GM18868 (cell line): ENCODE measurements around the gene SLC22A16.

Source experiments
- ATAC-seq: cut with Tn5 transposase; IDR thresholded peaks from one replicate; pipeline ENCODE4 v1.9.1; 2021; ENCODE audit warnings: mild to moderate bottlenecking, moderate library complexity; ENCODE audit not compliant: unreplicated experiment

Gene SLC22A16

DNA sequence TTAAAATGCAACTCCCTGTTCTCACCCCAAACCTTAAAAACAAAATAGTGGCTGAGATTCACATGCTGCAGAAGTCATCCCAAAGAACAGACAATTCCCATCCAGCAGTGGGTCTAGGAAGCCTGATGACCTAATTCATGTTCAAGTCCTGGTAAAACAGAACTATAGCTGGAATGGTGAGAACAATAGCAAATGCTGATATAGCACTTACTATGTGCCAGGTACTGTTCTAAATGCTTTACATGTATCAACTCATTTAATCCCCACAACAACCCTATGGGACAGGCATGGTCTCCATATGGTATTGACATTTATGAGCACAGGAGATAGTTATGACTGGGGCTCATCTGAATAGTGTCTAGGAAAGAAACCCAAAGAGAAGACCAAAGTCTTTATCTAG, 66.6 kb downstream of the SLC22A16 start:
- ATAC-seq = no peak

DNA sequence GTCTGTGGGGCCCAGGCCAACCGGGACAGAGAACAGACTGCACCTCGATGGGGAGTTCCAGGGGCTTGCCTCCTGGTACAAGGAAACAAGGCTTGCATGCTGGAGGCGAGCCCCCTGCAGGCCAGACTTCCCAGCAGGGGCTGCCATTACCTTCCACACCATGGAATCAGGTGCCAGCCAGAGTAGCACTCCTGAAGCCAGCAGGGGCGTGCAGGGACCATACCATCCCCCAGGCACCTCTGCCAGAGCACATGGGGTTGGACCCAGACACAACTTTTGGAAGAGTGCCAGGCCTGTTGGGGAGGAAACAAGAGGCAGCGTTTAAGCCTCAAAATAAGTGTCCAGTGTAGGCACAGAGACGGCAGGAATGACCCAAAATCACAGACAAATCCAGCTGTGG, 67.5 kb downstream of the SLC22A16 start:
- ATAC-seq = no peak

DNA sequence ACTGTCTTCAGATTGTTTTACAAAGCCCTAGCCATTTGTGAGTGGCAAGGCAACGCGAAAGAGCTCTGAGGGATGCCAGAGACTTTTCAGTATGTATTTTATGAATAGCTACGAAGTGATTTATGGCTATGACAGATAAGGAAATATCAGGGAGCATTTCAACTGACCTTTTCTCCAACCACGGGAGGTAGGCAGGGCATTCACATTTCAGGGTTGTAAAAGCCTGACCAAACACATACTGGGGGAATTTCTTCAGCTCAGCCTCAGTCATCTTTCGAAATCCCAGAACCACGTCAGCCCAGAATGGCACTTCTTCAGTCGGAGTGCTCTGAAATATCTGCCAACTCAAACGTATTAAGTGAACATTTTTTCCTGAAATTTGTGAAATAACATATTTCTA, 71.8 kb downstream of the SLC22A16 start:
- ATAC-seq = no peak

DNA sequence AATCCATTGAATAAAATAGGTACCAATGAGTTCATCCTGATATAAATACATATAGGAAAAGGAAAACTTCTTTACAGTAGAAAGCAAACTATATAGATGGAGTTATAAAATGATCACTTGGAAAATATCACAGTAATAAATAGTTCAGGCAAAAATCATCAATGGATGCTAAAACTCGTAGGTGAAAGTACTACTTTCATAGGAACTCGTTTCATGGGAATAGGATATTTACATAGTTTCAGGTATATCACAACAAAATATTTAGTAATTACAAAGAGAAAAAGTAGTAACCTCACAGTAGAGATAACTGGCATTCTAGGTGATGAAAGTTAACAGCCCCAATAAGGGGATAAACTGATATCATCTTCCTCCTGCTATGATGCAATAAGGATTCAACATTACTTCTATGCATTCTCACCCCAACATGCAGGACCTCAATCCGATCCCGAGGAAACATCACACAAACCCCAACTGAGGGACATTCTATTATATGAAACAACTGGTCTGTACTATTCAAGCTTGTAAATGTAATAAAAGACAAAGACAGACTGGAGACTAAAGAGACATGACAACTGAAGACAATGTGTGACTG, 74.7 kb downstream of the SLC22A16 start:
- no peak for ATAC-seq

DNA sequence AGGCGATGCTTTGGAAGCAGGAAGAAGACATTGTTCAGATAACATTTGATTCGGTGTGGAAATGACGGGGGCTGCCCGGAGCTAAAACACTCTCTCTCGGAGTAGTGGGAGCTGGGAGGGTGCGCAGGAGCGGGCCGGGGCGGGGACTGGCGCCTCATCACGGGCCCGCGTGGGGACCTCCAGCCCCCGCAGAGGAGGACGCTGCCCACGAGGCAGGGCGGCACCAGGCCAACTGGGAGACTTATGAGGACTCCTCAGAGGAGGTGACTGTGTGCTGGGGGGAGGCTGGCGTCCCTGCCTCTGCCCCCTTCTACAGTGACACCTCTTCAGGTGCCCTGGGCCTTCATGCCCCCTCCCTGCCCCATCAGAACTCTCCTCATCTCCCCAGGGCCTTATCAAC, 76.2 kb downstream of the SLC22A16 start:
- ATAC-seq = no peak

DNA sequence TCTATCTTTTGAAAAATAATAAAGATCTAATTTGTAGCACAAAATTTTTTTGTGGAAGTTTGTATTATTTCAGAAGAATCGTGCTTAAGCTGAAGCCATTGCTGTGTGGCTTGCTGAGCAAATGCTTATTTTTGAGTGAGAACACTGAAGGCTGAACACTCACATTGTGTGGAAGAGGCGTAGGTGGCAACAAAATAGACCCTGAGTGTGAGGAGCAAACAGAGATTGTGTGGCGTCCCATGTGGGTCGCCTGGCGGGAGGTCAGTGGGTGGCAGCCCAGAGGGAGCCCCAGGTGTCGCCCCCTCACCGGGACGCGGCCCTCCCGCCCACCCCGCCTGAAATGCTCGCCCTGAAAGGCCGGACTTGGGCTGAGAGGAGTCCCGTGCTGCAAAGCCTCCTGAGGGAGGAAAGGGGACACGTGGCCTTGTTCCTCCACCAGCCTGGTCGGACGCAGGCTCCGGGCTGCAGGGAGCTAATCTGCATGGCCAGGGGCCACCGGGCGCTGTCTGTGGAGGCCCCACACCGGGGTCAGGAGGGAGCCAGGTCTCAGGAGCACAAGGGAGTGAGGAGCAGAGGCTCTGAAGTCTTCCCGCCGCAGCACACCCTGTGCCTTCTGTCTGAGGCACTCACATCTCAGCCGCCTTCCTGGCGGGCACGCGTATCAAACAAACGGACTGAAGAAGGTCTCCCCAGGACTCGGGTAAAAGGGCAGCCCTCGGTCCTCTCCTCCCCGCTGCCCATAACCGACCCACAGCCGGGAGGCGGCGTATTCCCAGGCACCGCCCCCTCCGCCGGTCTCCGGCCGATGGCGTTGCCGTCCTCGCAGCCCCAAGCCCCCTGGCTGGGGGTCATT, 77.0 kb downstream of the SLC22A16 start:
- ATAC-seq = no peak

DNA sequence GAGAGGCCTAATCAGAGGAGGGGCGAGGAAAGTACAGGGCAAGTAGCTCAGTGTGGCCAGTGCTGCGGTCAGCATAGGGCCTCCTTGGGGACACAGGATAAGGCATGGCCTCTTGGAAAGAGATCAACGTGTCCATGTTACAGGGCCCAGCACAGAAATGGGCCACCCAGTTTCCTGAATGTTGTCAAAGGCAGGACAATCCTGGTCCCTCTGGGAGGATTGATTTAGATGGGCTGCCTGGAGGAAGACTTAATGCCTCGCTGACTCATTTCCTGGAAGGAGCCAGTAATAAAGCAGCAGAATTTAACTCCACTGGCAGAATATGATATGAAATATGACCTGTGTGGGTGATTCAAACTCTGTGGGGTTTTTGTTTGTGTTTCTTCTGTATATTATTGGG, 77.6 kb downstream of the SLC22A16 start:
- ATAC-seq = no peak

DNA sequence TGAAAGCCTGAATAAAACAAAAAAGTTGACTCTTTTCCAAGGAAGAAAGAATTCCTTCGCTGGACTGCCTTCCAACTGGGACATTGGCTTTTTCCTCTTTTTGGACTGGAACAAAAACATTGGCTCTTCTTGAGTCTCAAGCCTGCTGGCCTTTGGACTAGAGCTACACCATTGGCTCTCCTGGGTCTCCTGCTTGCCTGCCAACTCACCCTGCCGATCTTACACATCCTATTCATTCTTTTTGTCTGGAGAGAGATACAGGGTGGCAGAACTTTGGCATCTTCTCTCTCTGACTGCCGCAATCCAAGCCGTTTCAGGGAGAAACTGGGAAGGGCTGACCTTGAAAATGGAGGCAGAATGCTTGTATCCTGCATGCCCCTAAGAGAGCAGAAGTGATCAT, 81.2 kb downstream of the SLC22A16 start:
- no peak for ATAC-seq

DNA sequence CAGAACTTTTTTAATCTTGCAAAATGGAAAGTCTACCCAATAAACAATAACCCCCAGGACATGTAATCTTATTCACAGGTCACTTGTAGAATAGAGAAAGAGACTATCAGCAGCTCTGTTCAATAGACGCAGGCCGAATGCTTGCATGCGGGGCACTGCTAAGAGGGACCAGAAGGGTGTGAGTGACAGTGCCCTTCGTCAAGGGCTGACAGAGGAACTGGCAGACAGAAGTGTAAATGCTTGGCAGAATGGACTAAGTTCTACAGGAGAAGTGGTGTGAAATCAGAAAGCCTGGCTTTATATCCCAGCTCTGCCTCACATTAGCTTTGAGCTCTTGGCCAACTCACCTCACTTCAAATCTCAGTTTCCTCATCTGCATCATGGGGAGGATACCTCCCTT, 82.0 kb downstream of the SLC22A16 start:
- ATAC-seq = no peak

DNA sequence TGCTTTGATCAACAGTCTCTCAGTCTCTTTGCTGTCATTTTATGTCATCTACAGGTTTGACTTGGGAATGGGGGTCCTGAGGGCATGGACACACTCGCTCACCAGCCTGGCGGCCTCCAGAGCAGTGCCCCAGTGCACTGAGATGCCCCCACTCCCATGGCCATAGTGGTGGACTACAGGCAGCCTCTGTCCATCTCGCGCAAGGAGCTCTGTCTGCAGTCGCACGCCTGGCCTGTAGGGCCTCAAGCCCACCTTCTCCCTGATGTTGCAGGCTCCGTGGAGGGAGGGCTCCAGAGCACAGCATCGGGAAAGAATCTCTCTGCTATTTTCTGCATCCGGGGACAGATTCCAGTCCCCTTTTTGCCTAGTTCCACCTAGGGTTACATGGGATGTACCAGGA, 83.7 kb downstream of the SLC22A16 start:
- ATAC-seq = no peak

DNA sequence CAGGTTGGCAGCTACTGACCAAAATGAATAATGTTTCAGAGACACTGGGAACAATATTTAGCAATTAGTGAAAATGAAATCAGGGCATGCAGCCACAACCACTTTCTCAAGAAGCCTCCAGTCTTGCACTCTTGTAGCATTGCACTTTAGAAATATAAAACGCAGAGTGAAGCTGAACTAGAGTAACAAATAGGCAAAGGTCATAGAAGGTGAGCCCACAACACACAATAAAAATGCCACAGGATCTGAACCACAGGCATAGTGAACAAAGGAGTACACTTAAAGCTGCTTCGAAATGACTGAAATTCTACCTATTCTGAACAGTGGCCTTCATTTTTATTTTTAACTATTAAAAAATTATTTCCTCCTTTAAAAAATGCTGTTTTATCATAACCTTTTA, 86.0 kb downstream of the SLC22A16 start:
- ATAC-seq = no peak

DNA sequence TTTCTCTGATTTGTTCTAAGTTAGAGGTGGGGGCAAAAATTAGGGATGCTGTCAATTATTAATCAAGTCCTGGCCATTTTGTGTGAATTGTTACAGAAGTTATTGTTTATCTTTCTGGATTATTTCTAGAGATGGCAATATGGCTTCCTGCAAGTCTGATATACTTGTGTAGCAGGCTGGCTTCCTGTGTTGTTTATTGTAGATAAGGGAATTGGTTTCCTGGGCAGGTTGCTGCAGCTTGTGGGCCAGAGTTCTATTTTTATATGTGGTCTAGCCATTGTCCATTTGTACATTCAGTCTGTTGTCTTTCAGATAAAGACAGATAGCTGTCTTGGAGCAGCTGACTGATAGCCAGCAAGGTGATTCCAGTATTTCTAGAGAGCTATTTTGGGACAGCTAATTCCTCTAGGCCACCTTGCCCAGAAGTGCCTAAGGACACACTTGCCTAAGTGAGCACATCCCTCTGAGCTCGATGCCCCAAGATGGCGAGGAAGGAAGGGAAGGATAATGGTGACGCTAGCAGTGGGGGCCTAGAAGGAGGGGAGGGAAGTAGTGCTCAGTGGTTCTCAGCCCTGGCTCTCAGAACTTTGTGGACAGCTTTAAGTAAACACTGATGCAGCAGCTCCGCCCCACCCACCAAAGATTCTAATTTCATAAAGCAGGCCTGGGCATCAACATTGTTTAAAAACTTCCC, 86.6 kb downstream of the SLC22A16 start:
- no peak for ATAC-seq

DNA sequence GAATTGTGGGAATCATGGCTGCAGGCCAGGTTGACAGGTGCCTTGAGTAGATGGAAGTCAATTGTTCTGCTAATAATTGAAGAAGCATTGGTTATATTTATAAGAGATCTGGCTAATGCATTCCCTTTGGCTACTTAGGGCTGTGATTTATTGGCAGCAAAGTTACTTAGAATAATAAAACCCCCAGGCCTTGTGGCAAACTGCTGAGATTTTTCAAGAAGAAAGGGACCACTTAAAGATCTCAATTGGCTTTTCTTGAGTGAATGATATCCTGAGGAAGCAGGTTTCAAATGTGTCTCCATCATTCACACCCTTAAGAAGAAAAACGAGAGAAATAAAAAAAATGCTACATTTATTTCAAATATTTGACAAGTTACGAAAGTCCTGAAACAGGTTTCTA, 88.4 kb downstream of the SLC22A16 start:
- no peak for ATAC-seq

DNA sequence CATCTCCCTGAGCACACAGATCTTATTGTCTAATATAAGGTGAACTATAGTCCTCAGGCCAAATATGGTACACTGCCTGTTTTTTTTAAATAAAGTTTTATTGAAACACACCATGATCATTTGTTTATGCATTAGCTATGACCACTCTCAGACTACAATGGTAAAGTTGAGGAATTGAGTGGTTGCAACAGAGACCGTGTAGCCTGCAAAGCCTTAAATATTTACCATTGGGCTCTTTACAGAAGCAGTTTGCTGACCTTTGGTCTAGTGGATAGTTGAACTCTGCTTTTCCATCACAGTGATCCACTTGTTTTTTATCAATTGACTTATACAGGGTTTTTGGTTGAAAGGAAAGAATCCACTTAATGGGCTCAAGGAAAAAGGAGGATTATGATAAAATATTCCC, 91.0 kb downstream of the SLC22A16 start:
- no peak for ATAC-seq

DNA sequence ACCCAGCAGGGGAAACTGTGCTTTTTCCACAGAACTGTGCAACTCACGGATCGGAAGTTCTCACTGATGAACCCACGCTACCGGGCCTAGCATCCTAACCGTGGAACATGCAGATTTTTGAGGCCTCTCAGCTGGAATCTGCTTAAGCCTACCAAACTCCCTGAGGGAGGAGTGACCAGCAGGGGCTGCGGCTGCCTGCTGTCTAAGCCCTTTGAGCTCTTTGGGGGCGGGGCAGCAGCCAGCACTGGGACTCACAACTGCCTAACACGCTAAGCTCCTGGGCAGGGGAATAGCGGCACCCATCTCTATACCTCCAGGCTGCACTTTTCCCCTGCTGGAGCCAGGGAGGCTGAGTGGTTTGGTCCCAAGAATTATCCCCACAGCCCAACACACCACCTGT, 97.9 kb downstream of the SLC22A16 start:
- no peak for ATAC-seq
